Natural killer cell (primary cell): ENCODE results near the gene C13orf46. TPM values are rescaled to one million over a fixed set of nuclear protein-coding genes. Genes with fewer than 3 reads are reported as not detected.

Experiments
- ATAC-seq, 3 donors: fragments of 150-1000 bp in 2 of 3; fragments of 200-7000 bp in 1 of 3; cut with Tn5 transposase; 1 replicate in 1 of 3; 2 replicates in 2 of 3; pipeline ENCODE4 v1.10.0; 2021; ENCODE audit warnings: mild to moderate bottlenecking in 2 of 3, moderate library complexity in 2 of 3
- DNase-seq, 2 donors: peaks; one replicate each; pipeline versions ENCODE4 v3.0.0 to v3.0.0-alpha.2; 2013 to 2021; ENCODE audit warnings: mixed read lengths in 1 of 2
- H3K27ac ChIP-seq: one replicate; pipeline ENCODE4 v1.5.1; 2013; ENCODE audit warnings: mild to moderate bottlenecking, low read length
- H3K27me3 ChIP-seq: one replicate; pipeline ENCODE4 v1.6.1; 2013; ENCODE audit warnings: low read length; ENCODE audit not compliant: control insufficient read depth, insufficient read depth
- H3K36me3 ChIP-seq: one replicate; pipeline ENCODE4 v1.6.1; 2013; ENCODE audit warnings: low read length; ENCODE audit not compliant: control insufficient read depth, insufficient read depth
- H3K4me1 ChIP-seq: one replicate; pipeline ENCODE4 v1.6.1; 2013; ENCODE audit warnings: low read length; ENCODE audit not compliant: control insufficient read depth, insufficient read depth
- H3K4me3 ChIP-seq: one replicate; pipeline ENCODE4 v1.5.1; 2013; ENCODE audit warnings: low read length
- H3K9me3 ChIP-seq: one replicate; pipeline ENCODE4 v1.6.1; 2013; ENCODE audit warnings: low read length; ENCODE audit not compliant: control insufficient read depth, insufficient read depth
- H3K27ac Mint-ChIP-seq, 2 donors: one replicate each; pipeline ENCODE4 v1.8.0; 2022; ENCODE audit warnings: mild to moderate bottlenecking in 2 of 2, mixed read lengths in 2 of 2, moderate library complexity in 1 of 2
- H3K27me3 Mint-ChIP-seq, 2 donors: one replicate each; pipeline ENCODE4 v1.8.0; 2022; ENCODE audit warnings: low read depth in 2 of 2, mixed read lengths in 2 of 2
- H3K36me3 Mint-ChIP-seq: one replicate; pipeline ENCODE4 v1.8.0; 2022; ENCODE audit warnings: mixed read lengths
- H3K4me1 Mint-ChIP-seq, 2 donors: one replicate each; pipeline ENCODE4 v1.8.0; 2022; ENCODE audit warnings: mixed read lengths in 2 of 2
- H3K4me3 Mint-ChIP-seq: one replicate; pipeline ENCODE4 v1.8.0; 2022; ENCODE audit warnings: mild to moderate bottlenecking, moderate library complexity, mixed read lengths
- H3K9me3 Mint-ChIP-seq, 2 donors: one replicate each; pipeline ENCODE4 v1.8.0; 2022; ENCODE audit warnings: mixed read lengths in 2 of 2
- WGBS: methylation state at CpG from one replicate; pipeline ENCODE4 v1.1.7; 2013; ENCODE audit warnings: missing lambda C conversion rate; ENCODE audit not compliant: insufficient coverage; 5-methylcytosine and 5-hydroxymethylcytosine counted together
- intact Hi-C: fragments of 100-400 bp; cut with micrococcal nuclease; formaldehyde crosslinking; loops from one replicate; pipeline ENCODE4 v1.14.2; 2022
- total RNA-seq, 4 donors: library from RNA; stranded (reverse); fragments of 120-200 nt in 1 of 4; gene quantifications; one replicate each; pipeline versions ENCODE4 v1.2.3 to v1.2.4, GENCODE V29; 2013 to 2022
- TF ChIP-seq, protein P1 (sequence below): fragments of 200-600 bp; IDR thresholded peaks from one replicate; pipeline ENCODE4 v1.8.0; 2022; ENCODE audit warnings: antibody characterized with exemption

The C13orf46 gene
- total RNA-seq, 3 donors from 2014 or later (not counting 1 experiment from before 2014, with no cell fraction given), result 21.1 to 23.9 (median 23.5) TPM

DNA sequence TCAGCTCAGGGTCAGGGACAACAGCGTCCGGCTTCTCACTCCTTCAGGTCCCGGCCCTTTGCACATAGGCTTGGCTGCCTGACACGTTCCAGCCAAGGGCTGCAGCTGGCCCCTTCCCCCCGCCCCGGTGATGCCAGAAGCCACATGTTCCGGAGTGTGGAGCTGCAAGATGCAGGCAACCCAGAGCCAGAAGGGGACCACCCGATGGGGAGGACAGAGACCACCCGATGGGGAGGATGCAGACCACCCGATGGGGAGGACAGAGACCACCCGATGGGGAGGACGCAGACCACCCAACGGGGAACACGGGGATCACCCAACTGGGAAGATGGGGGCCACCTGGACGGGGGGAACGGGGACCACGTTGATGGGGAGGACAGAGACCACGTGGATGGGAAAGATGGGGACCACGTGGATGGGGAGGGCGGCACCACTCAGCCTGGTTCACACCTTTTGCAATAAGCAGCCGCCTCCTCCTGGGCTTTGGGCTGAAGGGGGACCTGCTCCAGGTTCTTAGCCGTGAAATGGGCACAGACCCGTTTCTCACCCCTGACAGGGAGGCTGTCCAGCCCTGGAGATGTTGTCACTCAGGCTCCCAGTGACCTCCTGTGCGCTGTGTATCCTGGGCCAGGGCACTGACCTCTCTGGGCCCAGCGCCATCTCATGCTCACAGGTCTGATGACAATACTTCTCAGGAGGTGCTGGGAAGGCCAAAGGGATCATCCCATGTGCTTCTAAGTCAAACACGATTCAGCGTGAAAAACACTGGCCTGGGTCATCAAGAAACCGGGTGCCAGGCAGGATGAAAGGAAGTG, 34.5 kb downstream of the C13orf46 start:
- H3K27ac ChIP-seq, result no peak overlapping the region
- H3K9me3 ChIP-seq, result no peaks in the 10 kb centered on the region
- H3K27ac Mint-ChIP-seq, result no peak overlapping the region
- H3K27me3 ChIP-seq, result peaks cover 2% of the 10 kb centered on the region
- ATAC-seq (no peak), DNase-seq (no peak)
- no peaks in the 10 kb centered on the region for H3K4me1 ChIP-seq
- H3K36me3 ChIP-seq, result no peaks in the 10 kb centered on the region
- intact Hi-C loops, result no loop called here
- TF ChIP-seq, protein P1, sequence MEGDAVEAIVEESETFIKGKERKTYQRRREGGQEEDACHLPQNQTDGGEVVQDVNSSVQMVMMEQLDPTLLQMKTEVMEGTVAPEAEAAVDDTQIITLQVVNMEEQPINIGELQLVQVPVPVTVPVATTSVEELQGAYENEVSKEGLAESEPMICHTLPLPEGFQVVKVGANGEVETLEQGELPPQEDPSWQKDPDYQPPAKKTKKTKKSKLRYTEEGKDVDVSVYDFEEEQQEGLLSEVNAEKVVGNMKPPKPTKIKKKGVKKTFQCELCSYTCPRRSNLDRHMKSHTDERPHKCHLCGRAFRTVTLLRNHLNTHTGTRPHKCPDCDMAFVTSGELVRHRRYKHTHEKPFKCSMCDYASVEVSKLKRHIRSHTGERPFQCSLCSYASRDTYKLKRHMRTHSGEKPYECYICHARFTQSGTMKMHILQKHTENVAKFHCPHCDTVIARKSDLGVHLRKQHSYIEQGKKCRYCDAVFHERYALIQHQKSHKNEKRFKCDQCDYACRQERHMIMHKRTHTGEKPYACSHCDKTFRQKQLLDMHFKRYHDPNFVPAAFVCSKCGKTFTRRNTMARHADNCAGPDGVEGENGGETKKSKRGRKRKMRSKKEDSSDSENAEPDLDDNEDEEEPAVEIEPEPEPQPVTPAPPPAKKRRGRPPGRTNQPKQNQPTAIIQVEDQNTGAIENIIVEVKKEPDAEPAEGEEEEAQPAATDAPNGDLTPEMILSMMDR, result no peak
- no peak overlapping the region for H3K4me3 Mint-ChIP-seq
- 86% methylated on average over 28 of the region's 28 CpGs for WGBS
- H3K9me3 Mint-ChIP-seq, result no peaks in the 10 kb centered on the region
- H3K36me3 Mint-ChIP-seq, result no peaks in the 10 kb centered on the region
- H3K4me3 ChIP-seq, result no peak overlapping the region
- peaks cover 0 to 14% of the 10 kb centered on the region in 2 donors for H3K4me1 Mint-ChIP-seq
- peaks cover 0 to 3% of the 10 kb centered on the region in 2 donors for H3K27me3 Mint-ChIP-seq

GRCh38 chr13:113938716-113939115, 35.2 kb downstream of the C13orf46 start:
- no peak overlapping the region for H3K4me3 ChIP-seq
- H3K4me3 Mint-ChIP-seq, result no peak overlapping the region
- ATAC-seq, result no peak
- peaks cover 0 to 14% of the 10 kb centered on the region in 2 donors for H3K4me1 Mint-ChIP-seq
- no peak overlapping the region for H3K27ac Mint-ChIP-seq
- H3K27me3 Mint-ChIP-seq, result peaks cover 0 to 3% of the 10 kb centered on the region in 2 donors
- no peaks in the 10 kb centered on the region for H3K9me3 ChIP-seq
- peaks cover 2% of the 10 kb centered on the region for H3K27me3 ChIP-seq
- TF ChIP-seq, protein P1, result no peak
- no peaks in the 10 kb centered on the region for H3K36me3 Mint-ChIP-seq
- no peak for DNase-seq
- no peaks in the 10 kb centered on the region for H3K9me3 Mint-ChIP-seq
- 91% methylated on average over 11 of the region's 11 CpGs for WGBS
- H3K27ac ChIP-seq, result no peak overlapping the region
- no peaks in the 10 kb centered on the region for H3K4me1 ChIP-seq
- H3K36me3 ChIP-seq, result no peaks in the 10 kb centered on the region
- intact Hi-C loops, result no loop called here

DNA sequence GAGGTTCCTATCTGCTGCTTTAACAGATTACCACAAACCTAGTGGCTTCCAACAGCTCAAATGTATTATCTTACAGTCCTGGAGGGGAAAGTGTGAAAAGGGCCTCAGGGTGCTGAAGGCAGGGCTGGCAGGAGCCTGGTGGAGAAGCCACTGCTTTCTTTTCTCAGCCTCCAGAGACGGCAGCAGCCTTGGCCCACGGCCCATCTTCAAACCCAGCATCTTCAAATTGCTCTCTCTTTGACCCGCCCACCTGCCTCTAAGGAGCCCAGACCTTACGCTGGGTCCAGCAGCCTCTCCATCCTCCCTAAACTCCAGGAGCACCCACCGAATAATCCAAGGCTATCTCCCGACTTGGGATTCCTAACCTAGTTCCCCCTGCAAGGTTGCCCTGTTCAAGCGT, 35.6 kb downstream of the C13orf46 start:
- Mint-ChIP-seq H3K27ac (no peak overlapping the region), H3K4me3 (no peak overlapping the region), H3K27me3 (peaks cover 0 to 3% of the 10 kb centered on the region in 2 donors), H3K9me3 (no peaks in the 10 kb centered on the region), H3K36me3 (no peaks in the 10 kb centered on the region), H3K4me1 (peaks cover 0 to 14% of the 10 kb centered on the region in 2 donors)
- Histone ChIP-seq H3K36me3 (no peaks in the 10 kb centered on the region), H3K4me3 (no peak overlapping the region), H3K9me3 (no peaks in the 10 kb centered on the region), H3K4me1 (no peaks in the 10 kb centered on the region), H3K27ac (no peak overlapping the region), H3K27me3 (peaks cover 2% of the 10 kb centered on the region)
- TF ChIP-seq, protein P1, result no peak
- intact Hi-C loops, result no loop called here
- ATAC-seq (no peak), DNase-seq (no peak)
- WGBS, result 88% methylated on average over 7 of the region's 7 CpGs
